Heart left ventricle (tissue), 16 donors: ENCODE measurements around the gene SAP30. TPM values are rescaled to one million over a fixed set of nuclear protein-coding genes. Genes with fewer than 3 reads are reported as not detected.

ENCODE experiments used
- ATAC-seq, 4 donors: fragments of 200-7000 bp; cut with Tn5 transposase; one replicate each; pipeline ENCODE4 v1.9.1; 2020 to 2022; ENCODE audit warnings: moderate library complexity in 4 of 4, mild to moderate bottlenecking in 3 of 4, moderate number of reproducible peaks in 1 of 4
- DNase-seq, 5 donors: peaks; one replicate each; pipeline ENCODE4 v3.0.0-alpha.2; 2020
- H3K27ac ChIP-seq, 12 donors: fragments of 200-600 bp; sonication (generic) in 4 of 12; one replicate each; pipeline versions ENCODE4 v1.5.0 to v1.8.0; 2016 to 2022; ENCODE audit warnings: mild to moderate bottlenecking in 2 of 12
- H3K27me3 ChIP-seq, 9 donors: fragments of 200-600 bp; sonication (generic) in 2 of 9; one replicate each; pipeline versions ENCODE4 v1.5.1 to v1.8.0; 2016 to 2022; ENCODE audit warnings: mild to moderate bottlenecking in 3 of 9
- H3K36me3 ChIP-seq, 9 donors: fragments of 200-600 bp; sonication (generic) in 2 of 9; one replicate each; pipeline versions ENCODE4 v1.5.0 to v1.8.0; 2018 to 2022; ENCODE audit warnings: mild to moderate bottlenecking in 2 of 9
- H3K4me1 ChIP-seq, 12 donors: fragments of 200-600 bp; sonication (generic) in 4 of 12; one replicate each; pipeline versions ENCODE4 v1.5.0 to v1.8.0; 2016 to 2022; ENCODE audit warnings: mild to moderate bottlenecking in 3 of 12
- H3K4me3 ChIP-seq, 12 donors: fragments of 200-600 bp; sonication (generic) in 4 of 12; one replicate each; pipeline versions ENCODE4 v1.5.0 to v1.8.0; 2017 to 2022; ENCODE audit warnings: mild to moderate bottlenecking in 9 of 12, moderate library complexity in 4 of 12
- H3K9me3 ChIP-seq, 12 donors: fragments of 200-600 bp; sonication (generic) in 4 of 12; one replicate each; pipeline versions ENCODE4 v1.5.0 to v1.8.0; 2016 to 2022; ENCODE audit warnings: mild to moderate bottlenecking in 1 of 12
- CTCF ChIP-seq, 12 donors: fragments of 200-600 bp; sonication (generic) in 4 of 12; IDR thresholded peaks; one replicate each; pipeline versions ENCODE4 v1.5.0 to v1.8.0; 2018 to 2022; ENCODE audit warnings: antibody characterized with exemption in 12 of 12, mild to moderate bottlenecking in 5 of 12
- POLR2A ChIP-seq, 2 donors: fragments of 450-650 bp; IDR thresholded peaks; one replicate each; pipeline ENCODE4 v1.6.1; 2017; ENCODE audit warnings: antibody characterized with exemption in 2 of 2, mild to moderate bottlenecking in 2 of 2, moderate library complexity in 2 of 2
- WGBS, 4 donors: extraction: QIAGEN DNeasy Blood & Tissue Kit in 2 of 4; methylation state at CpG; one replicate each; pipeline versions ENCODE4 v1.1.5 to v1.1.7; 2013 to 2018; 5-methylcytosine and 5-hydroxymethylcytosine counted together
- intact Hi-C, 10 donors: fragments of 100-400 bp; cut with DNase I; formaldehyde crosslinking; loops; one replicate each; pipeline versions ENCODE4 v1.11.1 to v1.14.2; 2022
- polyA plus RNA-seq, 2 donors: library from polyadenylated mRNA; stranded (reverse); fragments of 200-250 nt; gene quantifications; one replicate each; pipeline ENCODE4 v1.2.3, GENCODE V29; 2013
- total RNA-seq, 9 donors: library from RNA; depleted of rRNA in 2 of 9; stranded (reverse); fragments of >200 nt in 2 of 9; fragmentation: NEBNext Ultra II Directional in 3 of 9; extraction: Animal tissue kit (Norgen Biotek cat#: 25700) in 3 of 9; gene quantifications; one replicate each; pipeline versions ENCODE4 v1.1.0 to v1.2.4, GENCODE V29; 2016 to 2023
- donor health status: ischemic (EF 13 %, LVEDD 7.1; RV severe dilation, severe dysfunction).
- donor health status: healthy with polysubstance abuse.
- donor health status: DM: no; HTN: yes; CAD: no.
- donor health status: DM: no; HTN: no; CAD: no.
- donor health status: ischemic (EF 25% LVEDD 6.9; RV normal size, moderate dysfunction).
- donor health status: ischemic (EF 25% LVEDD 5.7; RV mildly dilated, moderate dysfunction).
- donor health status: healthy.
- donor health status: DM: yes; HTN: yes; CAD: no.
- donor health status: ischemic (EF 35%, LVEDD 5.7; RV mildly dilated, moderate dysfunction).
- donor health status: nonischemic (EF 11% LVEDD 7.7; RV severe dilation, severe dysfunction).
- donor health status: DM: yes; HTN: yes; CAD: no.
- donor health status: PGD.
- donor health status: ischemic (EF 29% LVEDD 5.4; RV normal size, mild dysfunction).
- donor health status: nonischemic (EF 23%, LVEDD 6.1; RV moderate dilation, normal function).

Gene SAP30
- total and polyA plus RNA-seq, 11 donors: 9.8 to 29.1 (median 15.1) TPM

GRCh38 chr4:173424899-173425805 lies 54.4 kb downstream of the SAP30 start:
- peak; percentile 42 to 77 (median 64) for ATAC-seq
- 56 to 75% (median 69%) methylated on average over 2 of the region's 2 CpGs for WGBS, 4 donors
- intact Hi-C loops: loop anchor here in 4 of 10 donors (5.0 to 10.0 kb wide), 3 partner anchors 67 to 732 kb away; no protein-coding TSS in a partner anchor
- peaks cover 0 to under 1% (median 0%) of the 10 kb centered on the region in 12 donors for H3K9me3 ChIP-seq
- no peak overlapping the region for H3K4me3 ChIP-seq
- H3K36me3 ChIP-seq: no peaks in the 10 kb centered on the region
- peak overlapping the region in 2 of 12 donors; percentile 15 to 49 for H3K27ac ChIP-seq
- DNase-seq: peak in 1 of 5 donors; percentile 43
- peaks cover 0 to 8% (median 4%) of the 10 kb centered on the region in 12 donors for H3K4me1 ChIP-seq
- TF ChIP-seq CTCF (IDR thresholded peaks at IDR 0.05) (no peak), POLR2A (IDR thresholded peaks at IDR 0.05) (no peak)
- no peaks in the 10 kb centered on the region for H3K27me3 ChIP-seq

- DNase-seq (no peak), ATAC-seq (no peak)
- Histone ChIP-seq H3K27ac (no peak overlapping the region), H3K9me3 (peaks cover 0 to 9% (median 0%) of the 10 kb centered on the region in 12 donors), H3K4me3 (no peak overlapping the region), H3K27me3 (no peaks in the 10 kb centered on the region), H3K4me1 (peaks cover 0 to 8% (median 4%) of the 10 kb centered on the region in 12 donors), H3K36me3 (no peaks in the 10 kb centered on the region)
- WGBS, 4 donors: 83 to 91% (median 86%) methylated on average over 2 of the region's 2 CpGs
- TF ChIP-seq CTCF (IDR thresholded peaks at IDR 0.05): no peak
- no peak for TF ChIP-seq POLR2A (IDR thresholded peaks at IDR 0.05)
- intact Hi-C loops: loop anchor here in 2 of 10 donors (10.0 kb wide), 1 partner anchor 329 kb away; no protein-coding TSS in a partner anchor
Measured at GRCh38 chr4:173426064-173426463, 55.3 kb downstream of the SAP30 start.

Other genes starting within 250 kb of the SAP30 start
- gene GALNT7, start 202.1 kb upstream of the SAP30 start, total RNA-seq: 10 to 100 TPM in 1 of 9 donors, 1 to 10 TPM in 8; 3.1 to 12.8 (median 6.6) TPM
- 1 to 10 TPM; 2.3 to 4.1 TPM for gene GALNT7, start 202.1 kb upstream of the SAP30 start, polyA plus RNA-seq
- gene HMGB2, start 36.6 kb upstream of the SAP30 start, total RNA-seq: 10 to 100 TPM; 28.5 to 67.5 (median 38.2) TPM
- 10 to 100 TPM; 46.8 to 88.9 TPM for gene HMGB2, start 36.6 kb upstream of the SAP30 start, polyA plus RNA-seq
- gene SCRG1, start 28.2 kb downstream of the SAP30 start, total RNA-seq: under 1 TPM in 8 of 9 donors, not detected in 1; 0.12 to 0.46 (median 0.25) TPM
- gene SCRG1, start 28.2 kb downstream of the SAP30 start, polyA plus RNA-seq: under 1 TPM; 0.08 to 0.11 TPM
- 100 to 1,000 TPM in 8 of 9 donors, 10 to 100 TPM in 1; 89.3 to 188 (median 129) TPM for gene HAND2, start 159.3 kb downstream of the SAP30 start, total RNA-seq
- 100 to 1,000 TPM in 1 of 2 donors, 10 to 100 TPM in 1; 72.8 to 105 TPM for gene HAND2, start 159.3 kb downstream of the SAP30 start, polyA plus RNA-seq